ENCODE data around the gene KCNIP4.

- TF ChIP-seq SP1 (IDR thresholded peaks at IDR 0.05) (no peak), SUZ12 (IDR thresholded peaks at IDR 0.05) (no peak), ZNF384 (IDR thresholded peaks at IDR 0.05) (no peak), BHLHE40 (IDR thresholded peaks at IDR 0.05; ENCODE audit: borderline replicate concordance) (no peak), ELF4 (IDR thresholded peaks at IDR 0.05) (no peak), L3MBTL2 (conservative IDR thresholded peaks at IDR 0.05) (no peak), NFRKB (IDR thresholded peaks at IDR 0.05) (no peak), TARDBP (IDR thresholded peaks at IDR 0.05) (no peak)
Observed at GRCh38 chr4:21991050-21991449, 42.5 kb upstream of the KCNIP4 start.

Data from HEK293T (cell line).